H1 (cell line): Measurements from ENCODE around the gene TSC1.

ENCODE experiments used
- BRCA1 ChIP-seq: IDR thresholded peaks from 2 replicates; pipeline ENCODE4 v1.6.1; 2012; ENCODE audit warnings: low read depth, low read length, improper control_type of control experiment
- EZH2 ChIP-seq: fragments of 200-600 bp; sonication (generic); IDR thresholded peaks from 2 replicates; pipeline ENCODE4 v1.7.1; 2012; ENCODE audit warnings: low read depth, mild to moderate bottlenecking, moderate library complexity, low read length, inconsistent platforms; ENCODE audit not compliant: severe bottlenecking
- HDAC2 ChIP-seq, 2 experiments: fragments of 300-600 bp in 1 of 2; sonication (generic) in 1 of 2; IDR thresholded peaks; 2 replicates each; pipeline ENCODE4 v1.6.1; 2011 to 2012; ENCODE audit warnings: low read depth in 2 of 2, low read length in 2 of 2, mild to moderate bottlenecking in 2 of 2, moderate library complexity in 2 of 2, borderline replicate concordance in 1 of 2, inconsistent platforms in 1 of 2
- TAF1 ChIP-seq: IDR thresholded peaks from 2 replicates; pipeline ENCODE4 v1.6.1; 2011; ENCODE audit warnings: mild to moderate bottlenecking, low read depth, low read length
- TF ChIP-seq, protein P1 (sequence below), 3 experiments: IDR thresholded peaks; 1 replicate in 2 of 3; 2 replicates in 1 of 3; pipeline versions ENCODE4 v1.5.1 to v1.6.1; 2011; ENCODE audit warnings: low read length in 3 of 3, mild to moderate bottlenecking in 3 of 3, inconsistent platforms in 2 of 3, low read depth in 1 of 3, moderate library complexity in 1 of 3; ENCODE audit not compliant: insufficient read depth in 1 of 3; ENCODE audit errors: control extremely low read depth in 1 of 3

DNA sequence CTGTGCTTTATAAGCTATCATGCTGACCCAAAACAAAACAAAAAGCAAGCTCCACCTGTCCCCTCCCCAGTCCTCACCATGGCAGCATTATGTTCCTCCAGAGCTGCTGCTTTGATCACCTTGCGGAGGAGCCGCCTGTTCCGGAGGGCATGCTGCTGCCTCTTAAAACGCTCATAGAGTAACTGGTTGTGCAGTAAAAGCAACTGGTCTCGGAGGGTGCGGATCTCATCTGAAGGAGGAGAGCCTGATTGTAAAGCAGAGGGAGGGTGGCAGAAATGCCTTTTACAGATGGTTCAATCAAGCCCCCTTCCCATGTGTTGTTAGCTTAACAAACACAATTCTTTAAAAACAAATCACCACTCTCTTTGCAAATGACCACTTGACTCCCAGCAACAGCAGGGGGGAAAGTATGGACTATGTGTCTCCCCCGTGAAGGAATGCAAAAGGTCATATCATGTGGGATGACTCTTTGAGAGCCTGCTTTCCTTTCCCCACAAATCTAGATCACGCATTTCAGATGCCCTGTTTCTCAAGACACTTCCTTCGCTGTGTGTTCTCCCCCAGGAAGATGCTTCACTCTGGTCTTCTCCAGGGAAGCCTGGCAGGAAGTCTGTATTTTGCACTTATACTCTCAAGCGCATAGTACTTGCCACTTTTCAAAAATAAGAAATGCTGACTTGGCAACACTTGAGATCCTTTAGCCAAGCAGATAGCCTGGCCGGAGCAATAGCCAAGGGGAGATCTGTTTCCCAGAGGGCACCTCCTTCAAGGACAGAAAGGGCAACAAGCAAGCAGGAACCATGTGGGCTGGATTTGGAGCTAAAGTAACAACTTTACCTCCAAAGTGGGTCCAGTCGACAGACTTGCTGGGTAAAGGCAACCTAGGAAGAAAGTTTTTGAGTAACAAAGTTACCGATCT is 40.6 kb downstream of the TSC1 start:
- no peak for TF ChIP-seq BRCA1
- no peak for TF ChIP-seq TAF1
- TF ChIP-seq, protein P1, sequence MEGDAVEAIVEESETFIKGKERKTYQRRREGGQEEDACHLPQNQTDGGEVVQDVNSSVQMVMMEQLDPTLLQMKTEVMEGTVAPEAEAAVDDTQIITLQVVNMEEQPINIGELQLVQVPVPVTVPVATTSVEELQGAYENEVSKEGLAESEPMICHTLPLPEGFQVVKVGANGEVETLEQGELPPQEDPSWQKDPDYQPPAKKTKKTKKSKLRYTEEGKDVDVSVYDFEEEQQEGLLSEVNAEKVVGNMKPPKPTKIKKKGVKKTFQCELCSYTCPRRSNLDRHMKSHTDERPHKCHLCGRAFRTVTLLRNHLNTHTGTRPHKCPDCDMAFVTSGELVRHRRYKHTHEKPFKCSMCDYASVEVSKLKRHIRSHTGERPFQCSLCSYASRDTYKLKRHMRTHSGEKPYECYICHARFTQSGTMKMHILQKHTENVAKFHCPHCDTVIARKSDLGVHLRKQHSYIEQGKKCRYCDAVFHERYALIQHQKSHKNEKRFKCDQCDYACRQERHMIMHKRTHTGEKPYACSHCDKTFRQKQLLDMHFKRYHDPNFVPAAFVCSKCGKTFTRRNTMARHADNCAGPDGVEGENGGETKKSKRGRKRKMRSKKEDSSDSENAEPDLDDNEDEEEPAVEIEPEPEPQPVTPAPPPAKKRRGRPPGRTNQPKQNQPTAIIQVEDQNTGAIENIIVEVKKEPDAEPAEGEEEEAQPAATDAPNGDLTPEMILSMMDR (IDR thresholded peaks at IDR 0.05; ENCODE audit: control extremely low read depth in 1 of 3, insufficient read depth in 1 of 3, low read depth in 1 of 3, low read length in 3 of 3) = no peak
- TF ChIP-seq HDAC2 (IDR thresholded peaks at IDR 0.05; ENCODE audit: borderline replicate concordance in 1 of 2, low read depth in 2 of 2, low read length in 2 of 2) = no peak
- no peak for TF ChIP-seq EZH2
